ENCODE data around the gene SCAMP1. TPM values are rescaled to one million over a fixed set of nuclear protein-coding genes. Genes with fewer than 3 reads are reported as not detected.

The SCAMP1 gene
- total and polyA plus RNA-seq, 2 experiments from 2014 or later, result 32.4 to 33.4 TPM

GRCh38 chr5:78486218-78486617 lies 125.8 kb downstream of the SCAMP1 start:
- DNase-seq (ENCODE audit: low read depth in 1 of 2, low spot score in 1 of 2), result no peak
- no peak for TF ChIP-seq CTCF (IDR thresholded peaks at IDR 0.05; ENCODE audit: low read depth, low read length)
- Histone ChIP-seq H3K9me3 (ENCODE audit: low read depth) (no peaks in the 10 kb centered on the region), H3K27ac (peak overlapping the region; percentile 72), H3K36me3 (peaks cover 43% of the 10 kb centered on the region), H3K4me3 (no peak overlapping the region), H3K4me1 (ENCODE audit: low read depth) (peaks cover 6% of the 10 kb centered on the region), H3K27me3 (no peaks in the 10 kb centered on the region)

- DNase-seq (ENCODE audit: low read depth in 1 of 2, low spot score in 1 of 2), result no peak
- H3K4me1 ChIP-seq (ENCODE audit: low read depth), result peaks cover 9% of the 10 kb centered on the region
- peaks cover 40% of the 10 kb centered on the region for H3K36me3 ChIP-seq
- no peaks in the 10 kb centered on the region for H3K9me3 ChIP-seq (ENCODE audit: low read depth)
- no peak overlapping the region for H3K4me3 ChIP-seq
- H3K27ac ChIP-seq, result peak overlapping the region; percentile 72
- no peak for TF ChIP-seq CTCF (IDR thresholded peaks at IDR 0.05; ENCODE audit: low read depth, low read length)
- no peaks in the 10 kb centered on the region for H3K27me3 ChIP-seq
Measured at GRCh38 chr5:78487846-78488245, 127.4 kb downstream of the SCAMP1 start.

GRCh38 chr5:78490709-78491485 lies 130.5 kb downstream of the SCAMP1 start:
- Histone ChIP-seq H3K27me3 (no peaks in the 10 kb centered on the region), H3K4me1 (ENCODE audit: low read depth) (peaks cover 14% of the 10 kb centered on the region), H3K27ac (peak overlapping the region; percentile 72), H3K36me3 (peaks cover 32% of the 10 kb centered on the region), H3K4me3 (no peak overlapping the region), H3K9me3 (ENCODE audit: low read depth) (no peaks in the 10 kb centered on the region)
- no peak for TF ChIP-seq CTCF (IDR thresholded peaks at IDR 0.05; ENCODE audit: low read depth, low read length)
- DNase-seq (ENCODE audit: low read depth in 1 of 2, low spot score in 1 of 2), result no peak

GRCh38 chr5:78492224-78492623 lies 131.8 kb downstream of the SCAMP1 start:
- TF ChIP-seq CTCF (IDR thresholded peaks at IDR 0.05; ENCODE audit: low read depth, low read length), result no peak
- H3K4me1 ChIP-seq (ENCODE audit: low read depth), result peaks cover 27% of the 10 kb centered on the region
- H3K4me3 ChIP-seq, result no peak overlapping the region
- H3K27me3 ChIP-seq, result no peaks in the 10 kb centered on the region
- peak overlapping the region; percentile 72 for H3K27ac ChIP-seq
- H3K9me3 ChIP-seq (ENCODE audit: low read depth), result no peaks in the 10 kb centered on the region
- H3K36me3 ChIP-seq, result peaks cover 20% of the 10 kb centered on the region
- no peak for DNase-seq (ENCODE audit: low read depth in 1 of 2, low spot score in 1 of 2)

- H3K9me3 ChIP-seq (ENCODE audit: low read depth), result no peaks in the 10 kb centered on the region
- H3K27me3 ChIP-seq, result no peaks in the 10 kb centered on the region
- H3K4me1 ChIP-seq (ENCODE audit: low read depth), result peaks cover 30% of the 10 kb centered on the region
- no peak overlapping the region for H3K4me3 ChIP-seq
- TF ChIP-seq CTCF (IDR thresholded peaks at IDR 0.05; ENCODE audit: low read depth, low read length), result no peak
- no peak for DNase-seq (ENCODE audit: low read depth in 1 of 2, low spot score in 1 of 2)
- peak overlapping the region; percentile 72 for H3K27ac ChIP-seq
- H3K36me3 ChIP-seq, result peaks cover 16% of the 10 kb centered on the region
Measured at GRCh38 chr5:78492650-78493049, 132.2 kb downstream of the SCAMP1 start.

Measured in cardiac muscle cell (in vitro differentiated cells and primary cell).